ENCODE results near the gene USP13. TPM values are rescaled to one million over a fixed set of nuclear protein-coding genes. Genes with fewer than 3 reads are reported as not detected.

Gene USP13
- total and polyA plus RNA-seq, 2 of the 13 experiments (the other 11 are each of a cell fraction or from before 2014, with no cell fraction given): 15.9 to 36.7 TPM

DNA sequence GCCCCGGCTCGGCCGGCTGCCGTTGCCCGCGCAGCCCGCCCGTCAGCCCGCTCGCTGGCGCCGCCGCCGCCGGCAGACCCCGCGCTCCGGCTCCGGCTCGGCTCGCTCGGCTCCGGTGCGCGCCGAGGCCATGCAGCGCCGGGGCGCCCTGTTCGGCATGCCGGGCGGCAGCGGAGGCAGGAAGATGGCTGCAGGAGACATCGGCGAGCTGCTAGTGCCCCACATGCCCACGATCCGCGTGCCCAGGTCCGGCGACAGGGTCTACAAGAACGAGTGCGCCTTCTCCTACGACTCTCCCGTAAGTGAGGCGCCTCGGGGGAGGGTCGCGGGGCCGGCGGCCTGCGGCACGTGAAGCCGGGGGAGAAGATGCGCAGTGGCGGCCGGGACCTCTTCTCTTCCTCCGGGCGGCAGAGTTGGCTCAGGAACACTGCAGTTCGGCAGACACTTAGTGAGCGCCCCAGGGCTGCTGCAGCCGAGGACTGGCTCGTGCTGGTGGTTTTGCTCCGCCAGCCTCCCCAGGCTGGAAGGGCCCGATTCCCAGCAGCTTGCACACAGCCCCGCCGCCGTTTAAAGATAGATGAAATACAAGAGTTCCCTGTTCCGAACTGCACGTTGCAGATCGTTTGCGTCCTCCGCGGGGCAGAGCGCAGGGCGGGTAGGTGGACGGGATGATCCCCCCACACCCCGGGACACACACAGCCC, 407 bp downstream of the USP13 start (continued):
- TF ChIP-seq, protein P1, sequence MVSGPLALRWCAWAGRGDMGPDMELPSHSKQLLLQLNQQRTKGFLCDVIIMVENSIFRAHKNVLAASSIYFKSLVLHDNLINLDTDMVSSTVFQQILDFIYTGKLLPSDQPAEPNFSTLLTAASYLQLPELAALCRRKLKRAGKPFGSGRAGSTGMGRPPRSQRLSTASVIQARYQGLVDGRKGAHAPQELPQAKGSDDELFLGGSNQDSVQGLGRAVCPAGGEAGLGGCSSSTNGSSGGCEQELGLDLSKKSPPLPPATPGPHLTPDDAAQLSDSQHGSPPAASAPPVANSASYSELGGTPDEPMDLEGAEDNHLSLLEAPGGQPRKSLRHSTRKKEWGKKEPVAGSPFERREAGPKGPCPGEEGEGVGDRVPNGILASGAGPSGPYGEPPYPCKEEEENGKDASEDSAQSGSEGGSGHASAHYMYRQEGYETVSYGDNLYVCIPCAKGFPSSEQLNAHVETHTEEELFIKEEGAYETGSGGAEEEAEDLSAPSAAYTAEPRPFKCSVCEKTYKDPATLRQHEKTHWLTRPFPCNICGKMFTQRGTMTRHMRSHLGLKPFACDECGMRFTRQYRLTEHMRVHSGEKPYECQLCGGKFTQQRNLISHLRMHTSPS (CRISPR knock-in tag; IDR thresholded peaks at IDR 0.05; ENCODE audit: low read depth): 0 out of 2 replicates have a peak, but pooled peaks have one; percentile 23
- TF ChIP-seq BORCS8-MEF2B (CRISPR knock-in tag; IDR thresholded peaks at IDR 0.05): peak; percentile 70
- TF ChIP-seq KDM5B (CRISPR knock-in tag; IDR thresholded peaks at IDR 0.05; ENCODE audit: borderline replicate concordance): 0 out of 2 replicates have a peak, but pooled peaks have one; percentile 15
- 0 out of 2 replicates have a peak, but pooled peaks have one; percentile 13 for TF ChIP-seq ZMYM4 (CRISPR knock-in tag; IDR thresholded peaks at IDR 0.05)
- TF ChIP-seq KLF6 (CRISPR knock-in tag; IDR thresholded peaks at IDR 0.05): peak; percentile 43; the same call in 1 of the 2 replicates
- TF ChIP-seq SNAPC4 (CRISPR knock-in tag; IDR thresholded peaks at IDR 0.05): no peak
- TF ChIP-seq RAD21 (CRISPR knock-in tag; IDR thresholded peaks at IDR 0.05): peak; percentile 35; the same call in 1 of the 2 replicates
- TF ChIP-seq RBFOX2 (IDR thresholded peaks at IDR 0.05; ENCODE audit: low read depth, low read length): peak; percentile 85
- no peak for TF ChIP-seq CENPX (CRISPR knock-in tag; IDR thresholded peaks at IDR 0.05)
- TF ChIP-seq RFX1 (IDR thresholded peaks at IDR 0.05): no peak
- no peak for TF ChIP-seq SNAPC2 (CRISPR knock-in tag; IDR thresholded peaks at IDR 0.05)
- TF ChIP-seq ZNF772 (CRISPR knock-in tag; IDR thresholded peaks at IDR 0.05): 0 out of 2 replicates have a peak, but pooled peaks have one; percentile 13
- TF ChIP-seq PAWR (CRISPR knock-in tag; IDR thresholded peaks at IDR 0.05; ENCODE audit: borderline replicate concordance): no peak
- TF ChIP-seq U2AF1 (optimal IDR thresholded peaks at IDR 0.05; ENCODE audit: low read depth, low read length): peak; percentile 47
- TF ChIP-seq HES4 (CRISPR knock-in tag; IDR thresholded peaks at IDR 0.05; ENCODE audit: borderline replicate concordance): peak; percentile 16; the same call in 1 of the 2 replicates
- TF ChIP-seq SALL1 (CRISPR knock-in tag; IDR thresholded peaks at IDR 0.05): peak; percentile 55
- no peak for TF ChIP-seq HOXA7 (CRISPR knock-in tag; IDR thresholded peaks at IDR 0.05)
- TF ChIP-seq ZNF274 (CRISPR knock-in tag; IDR thresholded peaks at IDR 0.05): peak; percentile 47; the same call in 1 of the 2 replicates
- peak; percentile 93; the same call in 1 of the 2 replicates for TF ChIP-seq PAX8 (CRISPR knock-in tag; IDR thresholded peaks at IDR 0.05; ENCODE audit: borderline replicate concordance)
- peak; percentile 32; the same call in 1 of the 2 replicates for TF ChIP-seq YEATS4 (CRISPR knock-in tag; IDR thresholded peaks at IDR 0.05; ENCODE audit: borderline replicate concordance)
- TF ChIP-seq, protein P2, sequence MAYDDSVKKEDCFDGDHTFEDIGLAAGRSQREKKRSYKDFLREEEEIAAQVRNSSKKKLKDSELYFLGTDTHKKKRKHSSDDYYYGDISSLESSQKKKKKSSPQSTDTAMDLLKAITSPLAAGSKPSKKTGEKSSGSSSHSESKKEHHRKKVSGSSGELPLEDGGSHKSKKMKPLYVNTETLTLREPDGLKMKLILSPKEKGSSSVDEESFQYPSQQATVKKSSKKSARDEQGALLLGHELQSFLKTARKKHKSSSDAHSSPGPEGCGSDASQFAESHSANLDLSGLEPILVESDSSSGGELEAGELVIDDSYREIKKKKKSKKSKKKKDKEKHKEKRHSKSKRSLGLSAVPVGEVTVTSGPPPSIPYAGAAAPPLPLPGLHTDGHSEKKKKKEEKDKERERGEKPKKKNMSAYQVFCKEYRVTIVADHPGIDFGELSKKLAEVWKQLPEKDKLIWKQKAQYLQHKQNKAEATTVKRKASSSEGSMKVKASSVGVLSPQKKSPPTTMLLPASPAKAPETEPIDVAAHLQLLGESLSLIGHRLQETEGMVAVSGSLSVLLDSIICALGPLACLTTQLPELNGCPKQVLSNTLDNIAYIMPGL (CRISPR knock-in tag; IDR thresholded peaks at IDR 0.05; ENCODE audit: borderline replicate concordance in 1 of 2, low read depth in 1 of 2): peak; percentile 89

Data from HepG2 (cell line).